Testis (tissue), 3 donors: ENCODE results near the gene KLHL40. TPM values are rescaled to one million over a fixed set of nuclear protein-coding genes. Genes with fewer than 3 reads are reported as not detected.

ENCODE experiments used
- DNase-seq: peaks from one replicate; pipeline ENCODE4 v3.0.0-alpha.2; 2019
- H3K27ac ChIP-seq, 2 donors: fragments of 200-600 bp; sonication (generic); one replicate each; pipeline ENCODE4 v1.5.1; 2019
- H3K27me3 ChIP-seq: fragments of 200-600 bp; sonication (generic); one replicate; pipeline ENCODE4 v1.5.1; 2019
- H3K36me3 ChIP-seq: fragments of 200-600 bp; sonication (generic); one replicate; pipeline ENCODE4 v1.5.1; 2017; ENCODE audit warnings: low read depth; ENCODE audit errors: missing control alignments
- H3K4me1 ChIP-seq: fragments of 200-600 bp; sonication (generic); one replicate; pipeline ENCODE4 v1.5.1; 2019
- H3K4me3 ChIP-seq, 2 donors: fragments of 200-600 bp; sonication (generic); one replicate each; pipeline ENCODE4 v1.5.1; 2017 to 2019
- H3K9me3 ChIP-seq: fragments of 200-600 bp; sonication (generic); one replicate; pipeline ENCODE4 v1.5.1; 2017
- POLR2A ChIP-seq: fragments of 450-650 bp; IDR thresholded peaks from one replicate; pipeline ENCODE4 v1.6.1; 2017; ENCODE audit warnings: antibody characterized with exemption, mild to moderate bottlenecking, moderate library complexity
- WGBS, 2 donors: methylation state at CpG; one replicate each; pipeline ENCODE4 v1.1.5; 2018; 5-methylcytosine and 5-hydroxymethylcytosine counted together
- intact Hi-C: fragments of 100-400 bp; cut with DNase I; formaldehyde crosslinking; loops from one replicate; pipeline ENCODE4 v1.15.1; 2023; ENCODE audit warnings: low total_unique reads
- polyA plus RNA-seq: library from polyadenylated mRNA; stranded (reverse); fragments of 350-450 nt; fragmentation: Illumina TruSeq; extraction: RNeasy Lipid Tissue Mini Kit (QIAGEN cat#74804); gene quantifications from one replicate; pipeline ENCODE4 v1.2.3, GENCODE V29; 2014; ENCODE audit warnings: low read depth, low replicate concordance; ENCODE audit not compliant: insufficient read depth
- total RNA-seq, 2 donors: library from RNA; depleted of rRNA; stranded (reverse); fragments of >200 nt; gene quantifications; one replicate each; pipeline ENCODE4 v1.2.3, GENCODE V29; 2016
- TF ChIP-seq, protein P1 (sequence below), 3 experiments: fragments of 450-650 bp in 2 of 3; fragments of 200-600 bp in 1 of 3; sonication (generic) in 1 of 3; IDR thresholded peaks; one replicate each; pipeline ENCODE4 v1.5.1; 2016 to 2019; ENCODE audit warnings: antibody characterized with exemption in 3 of 3, mild to moderate bottlenecking in 2 of 3, moderate library complexity in 1 of 3

The KLHL40 gene
- total and polyA plus RNA-seq, 3 donors from 2014 or later, result 0.62 to 3.2 (median 3.1) TPM

DNA sequence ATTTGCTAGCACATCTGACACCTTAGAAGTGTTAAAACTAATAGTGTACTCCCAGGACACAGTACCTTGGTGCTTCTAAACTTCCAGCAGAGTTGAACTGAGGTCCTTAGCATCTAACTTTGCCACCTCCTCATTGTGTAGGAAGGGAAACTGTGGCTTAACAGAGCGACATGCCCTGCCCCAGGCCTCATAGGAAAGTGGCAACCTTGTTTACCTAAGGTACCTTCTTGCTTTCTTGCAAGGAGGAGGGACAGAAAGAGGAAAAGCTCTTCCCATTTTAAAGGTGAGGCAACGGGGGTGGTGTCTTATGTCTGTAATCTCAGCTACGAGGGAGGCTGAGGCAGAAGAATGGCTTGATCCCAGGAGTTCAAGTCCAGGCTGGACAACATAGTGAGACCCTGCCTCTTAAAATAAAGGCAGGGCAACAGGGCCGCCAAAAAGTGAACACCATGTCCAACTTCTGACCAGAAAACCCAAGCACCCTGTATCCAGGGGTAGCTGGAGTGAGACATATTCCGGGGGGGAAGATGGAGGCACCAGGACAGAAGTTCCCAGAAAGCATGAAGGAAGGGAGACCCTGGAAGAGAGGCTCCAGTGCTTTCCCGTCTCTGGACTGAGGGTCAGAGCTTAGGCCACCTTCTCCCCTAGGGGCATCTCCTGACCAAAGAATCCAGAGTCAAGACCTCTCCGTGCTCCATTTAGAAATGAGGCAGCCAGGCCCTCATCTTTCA lies 540 bp upstream of the KLHL40 start:
- H3K36me3 ChIP-seq, result no peaks in the 10 kb centered on the region
- no peak for DNase-seq
- intact Hi-C loops, result no loop called here
- 67 to 76% methylated on average over 6 to 7 of the region's 7 CpGs for WGBS, 2 donors
- peak overlapping the region in 1 of 2 donors; percentile 36 for H3K4me3 ChIP-seq
- H3K27me3 ChIP-seq, result no peaks in the 10 kb centered on the region
- no peaks in the 10 kb centered on the region for H3K9me3 ChIP-seq
- TF ChIP-seq POLR2A, result no peak
- H3K27ac ChIP-seq, result no peak overlapping the region
- peaks cover 4% of the 10 kb centered on the region for H3K4me1 ChIP-seq

- no peak for TF ChIP-seq POLR2A
- TF ChIP-seq, protein P1, sequence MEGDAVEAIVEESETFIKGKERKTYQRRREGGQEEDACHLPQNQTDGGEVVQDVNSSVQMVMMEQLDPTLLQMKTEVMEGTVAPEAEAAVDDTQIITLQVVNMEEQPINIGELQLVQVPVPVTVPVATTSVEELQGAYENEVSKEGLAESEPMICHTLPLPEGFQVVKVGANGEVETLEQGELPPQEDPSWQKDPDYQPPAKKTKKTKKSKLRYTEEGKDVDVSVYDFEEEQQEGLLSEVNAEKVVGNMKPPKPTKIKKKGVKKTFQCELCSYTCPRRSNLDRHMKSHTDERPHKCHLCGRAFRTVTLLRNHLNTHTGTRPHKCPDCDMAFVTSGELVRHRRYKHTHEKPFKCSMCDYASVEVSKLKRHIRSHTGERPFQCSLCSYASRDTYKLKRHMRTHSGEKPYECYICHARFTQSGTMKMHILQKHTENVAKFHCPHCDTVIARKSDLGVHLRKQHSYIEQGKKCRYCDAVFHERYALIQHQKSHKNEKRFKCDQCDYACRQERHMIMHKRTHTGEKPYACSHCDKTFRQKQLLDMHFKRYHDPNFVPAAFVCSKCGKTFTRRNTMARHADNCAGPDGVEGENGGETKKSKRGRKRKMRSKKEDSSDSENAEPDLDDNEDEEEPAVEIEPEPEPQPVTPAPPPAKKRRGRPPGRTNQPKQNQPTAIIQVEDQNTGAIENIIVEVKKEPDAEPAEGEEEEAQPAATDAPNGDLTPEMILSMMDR (IDR thresholded peaks at IDR 0.05), result no peak
- no peak for DNase-seq
- Histone ChIP-seq H3K27ac (no peak overlapping the region), H3K4me1 (peaks cover 4% of the 10 kb centered on the region), H3K27me3 (no peaks in the 10 kb centered on the region), H3K4me3 (peak overlapping the region; percentile 25 to 36), H3K9me3 (no peaks in the 10 kb centered on the region), H3K36me3 (no peaks in the 10 kb centered on the region)
- intact Hi-C loops, result no loop called here
- 24 to 56% methylated on average over 42 to 79 of the region's 80 CpGs for WGBS, 2 donors
Observed at GRCh38 chr3:42685891-42686820, 819 bp downstream of the KLHL40 start.

DNA sequence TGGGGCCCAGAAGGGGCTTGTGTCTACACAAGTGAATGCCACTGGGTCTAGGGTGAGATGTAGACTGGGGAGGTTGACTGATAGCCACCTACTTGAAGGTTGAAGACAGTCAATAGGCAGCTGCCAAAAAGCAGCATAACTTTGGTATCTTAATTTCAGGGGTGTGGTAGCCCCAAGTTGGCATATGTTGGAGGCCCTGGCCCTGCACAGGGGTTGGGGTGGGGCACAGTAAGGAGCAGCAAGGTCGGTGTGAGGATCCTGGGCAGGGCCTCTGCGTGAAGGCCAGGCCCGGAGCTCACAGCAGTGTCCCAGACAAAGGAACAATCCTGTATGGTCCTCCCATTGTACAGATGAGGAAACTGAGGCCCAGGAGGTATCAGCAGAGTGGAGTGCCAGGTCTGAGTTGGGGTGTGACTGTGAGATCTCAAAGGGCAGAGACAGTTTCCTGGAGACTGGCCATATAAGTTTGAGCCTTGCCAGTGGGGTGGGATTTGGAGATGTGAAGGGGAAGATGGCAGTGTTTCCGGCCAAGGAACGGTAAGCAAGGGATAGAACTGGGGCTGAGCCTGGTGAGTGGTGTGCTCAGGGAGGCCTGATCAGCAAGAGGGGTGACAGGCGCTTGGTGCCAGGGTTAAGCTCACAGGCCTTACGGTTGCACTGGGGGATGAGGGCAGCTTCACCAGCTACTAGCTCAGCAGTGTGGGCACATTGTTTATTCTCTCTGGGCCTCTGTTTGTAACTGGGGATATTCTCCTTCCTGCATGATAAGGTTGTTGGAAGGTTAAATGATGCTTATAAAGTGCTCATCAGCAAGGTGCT lies 1.7 kb downstream of the KLHL40 start:
- DNase-seq, result no peak
- Histone ChIP-seq H3K36me3 (no peaks in the 10 kb centered on the region), H3K27me3 (no peaks in the 10 kb centered on the region), H3K4me3 (no peak overlapping the region), H3K9me3 (no peaks in the 10 kb centered on the region), H3K27ac (no peak overlapping the region), H3K4me1 (peaks cover 4% of the 10 kb centered on the region)
- TF ChIP-seq, protein P1 (IDR thresholded peaks at IDR 0.05), result no peak
- TF ChIP-seq POLR2A, result no peak
- intact Hi-C loops, result no loop called here
- WGBS, 2 donors, result 81 to 88% methylated on average over 5 to 7 of the region's 7 CpGs

DNA sequence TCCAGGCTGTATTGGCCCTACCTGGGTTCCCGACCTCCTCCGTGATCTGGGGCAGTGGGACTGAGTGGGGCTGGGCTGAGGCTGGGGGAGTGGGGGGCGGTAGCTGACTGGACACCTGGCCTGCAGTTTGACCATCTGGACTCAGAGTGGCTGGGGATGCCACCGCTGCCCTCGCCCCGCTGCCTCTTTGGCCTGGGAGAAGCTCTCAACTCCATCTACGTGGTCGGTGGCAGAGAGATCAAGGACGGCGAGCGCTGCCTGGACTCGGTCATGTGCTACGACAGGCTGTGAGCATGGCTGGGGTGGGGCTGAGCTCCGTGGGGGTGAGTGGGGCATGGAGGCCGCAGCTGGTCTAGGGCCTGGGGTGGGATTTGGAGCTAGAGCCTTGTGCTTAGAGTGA lies 2.7 kb downstream of the KLHL40 start:
- intact Hi-C loops, result no loop called here
- WGBS, 2 donors, result 91 to 95% methylated on average over 12 to 15 of the region's 15 CpGs
- no peak for DNase-seq
- H3K4me1 ChIP-seq, result peaks cover 4% of the 10 kb centered on the region
- H3K4me3 ChIP-seq, result no peak overlapping the region
- no peak for TF ChIP-seq POLR2A
- TF ChIP-seq, protein P1 (IDR thresholded peaks at IDR 0.05), result no peak
- H3K9me3 ChIP-seq, result no peaks in the 10 kb centered on the region
- H3K36me3 ChIP-seq, result no peaks in the 10 kb centered on the region
- no peaks in the 10 kb centered on the region for H3K27me3 ChIP-seq
- no peak overlapping the region for H3K27ac ChIP-seq
